Erythroblast (primary cell): ENCODE measurements around the gene HNRNPLL.

ENCODE experiments used
- GATA1 ChIP-seq: IDR thresholded peaks from 2 replicates; pipeline ENCODE4 v1.6.1; 2011; ENCODE audit warnings: low read depth, mild to moderate bottlenecking, control low read depth, low read length, moderate library complexity
- POLR2A ChIP-seq: IDR thresholded peaks from 2 replicates; pipeline ENCODE4 v1.6.1; 2011; ENCODE audit warnings: mild to moderate bottlenecking, low read length

- TF ChIP-seq POLR2A (no peak), GATA1 (no peak)
Observed at GRCh38 chr2:38529208-38529607, 73.5 kb downstream of the HNRNPLL start.
